Nephron (organoid): ENCODE data around the gene TAS2R40.

Source experiments
- H3K27ac Mint-ChIP-seq, 3 experiments: 2 replicates each; pipeline ENCODE4 v1.8.0; 2020; ENCODE audit warnings: mixed read lengths in 3 of 3, mild to moderate bottlenecking in 2 of 3, moderate library complexity in 1 of 3
- H3K27me3 Mint-ChIP-seq: 2 replicates; pipeline ENCODE4 v1.8.0; 2021; ENCODE audit warnings: low read depth, mild to moderate bottlenecking, moderate library complexity, mixed read lengths
- H3K36me3 Mint-ChIP-seq: 2 replicates; pipeline ENCODE4 v1.8.0; 2020; ENCODE audit warnings: low read depth, mixed read lengths
- H3K4me1 Mint-ChIP-seq: 2 replicates; pipeline ENCODE4 v1.8.0; 2020; ENCODE audit warnings: mixed read lengths
- H3K4me3 Mint-ChIP-seq, 3 experiments: 2 replicates each; pipeline ENCODE4 v1.8.0; 2020; ENCODE audit warnings: mild to moderate bottlenecking in 3 of 3, mixed read lengths in 3 of 3, moderate library complexity in 2 of 3
- H3K9me3 Mint-ChIP-seq: 2 replicates; pipeline ENCODE4 v1.8.0; 2020; ENCODE audit warnings: mixed read lengths
- CTCF ChIP-seq, 3 experiments: fragments of 200-600 bp; sonication (generic); IDR thresholded peaks; one replicate each; pipeline ENCODE4 v1.5.0; 2021; ENCODE audit warnings: antibody characterized with exemption in 3 of 3; ENCODE audit not compliant: unreplicated experiment in 3 of 3

Gene TAS2R40

GRCh38 chr7:143183024-143183423 lies 38.8 kb upstream of the TAS2R40 start, which contains the start of gene TAS2R39:
Gene TAS2R39 (plus strand): TSS chr7:143183419. CDS start chr7:143183419, 0 bp downstream.
- no peak for TF ChIP-seq CTCF (IDR thresholded peaks at IDR 0.05; ENCODE audit: unreplicated experiment in 3 of 3)

GRCh38 chr7:143185551-143185950 lies 36.3 kb upstream of the TAS2R40 start:
- peaks cover 3% of the 10 kb centered on the region for H3K9me3 Mint-ChIP-seq
- no peaks in the 10 kb centered on the region for H3K36me3 Mint-ChIP-seq
- TF ChIP-seq CTCF (IDR thresholded peaks at IDR 0.05; ENCODE audit: unreplicated experiment in 3 of 3): no peak
- H3K27ac Mint-ChIP-seq: no peak overlapping the region
- H3K27me3 Mint-ChIP-seq: no peaks in the 10 kb centered on the region
- no peak overlapping the region for H3K4me3 Mint-ChIP-seq
- no peaks in the 10 kb centered on the region for H3K4me1 Mint-ChIP-seq

More at GRCh38 chr7:143183024-143183423, 38.8 kb upstream of the TAS2R40 start, which contains the start of gene TAS2R39:
- Mint-ChIP-seq H3K27me3 (no peaks in the 10 kb centered on the region), H3K27ac (no peak within 1 kb of the TSS), H3K36me3 (no peaks in the 10 kb centered on the region), H3K4me1 (no peaks in the 10 kb centered on the region), H3K9me3 (peaks cover 3% of the 10 kb centered on the region), H3K4me3 (no peak within 1 kb of the TSS)

GRCh38 chr7:143188994-143189393 lies 32.8 kb upstream of the TAS2R40 start:
- no peak overlapping the region for H3K4me3 Mint-ChIP-seq

GRCh38 chr7:143193880-143194279 lies 28.0 kb upstream of the TAS2R40 start:
- no peak overlapping the region for H3K27ac Mint-ChIP-seq
- H3K9me3 Mint-ChIP-seq: peaks cover 15% of the 10 kb centered on the region
- no peak for TF ChIP-seq CTCF (IDR thresholded peaks at IDR 0.05; ENCODE audit: unreplicated experiment in 3 of 3)
- no peaks in the 10 kb centered on the region for H3K4me1 Mint-ChIP-seq
- peaks cover 4% of the 10 kb centered on the region for H3K36me3 Mint-ChIP-seq
- no peak overlapping the region for H3K4me3 Mint-ChIP-seq
- no peaks in the 10 kb centered on the region for H3K27me3 Mint-ChIP-seq

More at GRCh38 chr7:143188994-143189393, 32.8 kb upstream of the TAS2R40 start:
- no peaks in the 10 kb centered on the region for H3K27me3 Mint-ChIP-seq
- TF ChIP-seq CTCF (IDR thresholded peaks at IDR 0.05; ENCODE audit: unreplicated experiment in 3 of 3): no peak
- no peaks in the 10 kb centered on the region for H3K4me1 Mint-ChIP-seq
- no peaks in the 10 kb centered on the region for H3K36me3 Mint-ChIP-seq
- no peaks in the 10 kb centered on the region for H3K9me3 Mint-ChIP-seq
- no peak overlapping the region for H3K27ac Mint-ChIP-seq

- peaks cover 18% of the 10 kb centered on the region for H3K9me3 Mint-ChIP-seq
- peaks cover 4% of the 10 kb centered on the region for H3K36me3 Mint-ChIP-seq
- H3K4me1 Mint-ChIP-seq: no peaks in the 10 kb centered on the region
- H3K27me3 Mint-ChIP-seq: peaks cover 4% of the 10 kb centered on the region
- H3K4me3 Mint-ChIP-seq: no peak overlapping the region
- no peak for TF ChIP-seq CTCF (IDR thresholded peaks at IDR 0.05; ENCODE audit: unreplicated experiment in 3 of 3)
- no peak overlapping the region for H3K27ac Mint-ChIP-seq
Observed at GRCh38 chr7:143199040-143199439, 22.8 kb upstream of the TAS2R40 start.

GRCh38 chr7:143202161-143202560 lies 19.7 kb upstream of the TAS2R40 start:
- H3K4me3 Mint-ChIP-seq: no peak overlapping the region
- TF ChIP-seq CTCF (IDR thresholded peaks at IDR 0.05; ENCODE audit: unreplicated experiment in 3 of 3): no peak
- H3K36me3 Mint-ChIP-seq: peaks cover 4% of the 10 kb centered on the region
- no peaks in the 10 kb centered on the region for H3K4me1 Mint-ChIP-seq
- H3K27me3 Mint-ChIP-seq: peaks cover 4% of the 10 kb centered on the region
- H3K27ac Mint-ChIP-seq: no peak overlapping the region
- peaks cover 15% of the 10 kb centered on the region for H3K9me3 Mint-ChIP-seq
